HEK293T (cell line): ENCODE data around the gene RABGAP1L.

Experiments
- ARNT ChIP-seq: fragments of 450-650 bp; IDR thresholded peaks from 2 replicates; pipeline ENCODE4 v1.6.1; 2017; ENCODE audit warnings: mild to moderate bottlenecking
- BHLHE40 ChIP-seq: fragments of 450-650 bp; IDR thresholded peaks from 2 replicates; pipeline ENCODE4 v1.6.1; 2016; ENCODE audit warnings: mild to moderate bottlenecking, moderate library complexity, borderline replicate concordance
- CTBP1 ChIP-seq: fragments of 450-650 bp; IDR thresholded peaks from 2 replicates; pipeline ENCODE4 v1.6.1; 2016; ENCODE audit warnings: borderline replicate concordance
- ELF4 ChIP-seq: fragments of 450-650 bp; IDR thresholded peaks from 2 replicates; pipeline ENCODE4 v1.6.1; 2017; ENCODE audit warnings: antibody characterized with exemption
- FOXA1 ChIP-seq: fragments of 450-650 bp; IDR thresholded peaks from 2 replicates; pipeline ENCODE4 v1.6.1; 2016; ENCODE audit warnings: mild to moderate bottlenecking
- FOXM1 ChIP-seq: fragments of 450-650 bp; IDR thresholded peaks from 2 replicates; pipeline ENCODE4 v1.6.1; 2017; ENCODE audit warnings: mild to moderate bottlenecking, borderline replicate concordance
- HDGF ChIP-seq: fragments of 450-650 bp; IDR thresholded peaks from 2 replicates; pipeline ENCODE4 v1.6.1; 2017; ENCODE audit warnings: antibody characterized with exemption, borderline replicate concordance
- L3MBTL2 ChIP-seq: fragments of 450-650 bp; conservative IDR thresholded peaks from 2 replicates; pipeline ENCODE4 v1.6.1; 2016; ENCODE audit warnings: mild to moderate bottlenecking
- LEF1 ChIP-seq: fragments of 450-650 bp; IDR thresholded peaks from 2 replicates; pipeline ENCODE4 v1.6.1; 2017; ENCODE audit warnings: mild to moderate bottlenecking, borderline replicate concordance
- SUZ12 ChIP-seq: fragments of 450-650 bp; IDR thresholded peaks from 2 replicates; pipeline ENCODE4 v1.6.1; 2016; ENCODE audit warnings: mild to moderate bottlenecking
- ZNF384 ChIP-seq: fragments of 450-650 bp; IDR thresholded peaks from 2 replicates; pipeline ENCODE4 v1.6.1; 2016
- TF ChIP-seq, protein P1 (sequence below): fragments of 450-650 bp; IDR thresholded peaks from 2 replicates; pipeline ENCODE4 v1.6.1; 2016

DNA sequence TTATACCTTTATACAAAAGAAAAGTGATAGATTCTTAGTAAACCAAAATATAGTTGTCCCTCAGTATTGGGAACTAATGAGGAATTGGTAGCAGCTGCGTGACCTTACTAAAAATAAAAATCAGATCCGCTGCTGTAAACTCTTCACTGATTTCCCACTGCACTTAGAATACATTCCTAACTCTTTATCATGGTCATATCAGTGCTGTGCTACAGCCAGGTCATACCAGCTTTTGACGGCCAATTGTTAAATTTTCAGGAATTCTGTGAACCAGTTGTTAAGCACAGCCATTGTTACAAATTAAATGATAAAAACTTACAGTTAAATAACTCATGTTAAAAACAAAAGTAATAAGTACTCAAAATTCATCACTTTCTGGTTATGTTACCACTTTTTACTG is 533.8 kb downstream of the RABGAP1L start:
- no peak for TF ChIP-seq ARNT
- no peak for TF ChIP-seq FOXA1
- no peak for TF ChIP-seq L3MBTL2
- no peak for TF ChIP-seq ZNF384
- TF ChIP-seq SUZ12: no peak
- TF ChIP-seq FOXM1: no peak
- TF ChIP-seq, protein P1, sequence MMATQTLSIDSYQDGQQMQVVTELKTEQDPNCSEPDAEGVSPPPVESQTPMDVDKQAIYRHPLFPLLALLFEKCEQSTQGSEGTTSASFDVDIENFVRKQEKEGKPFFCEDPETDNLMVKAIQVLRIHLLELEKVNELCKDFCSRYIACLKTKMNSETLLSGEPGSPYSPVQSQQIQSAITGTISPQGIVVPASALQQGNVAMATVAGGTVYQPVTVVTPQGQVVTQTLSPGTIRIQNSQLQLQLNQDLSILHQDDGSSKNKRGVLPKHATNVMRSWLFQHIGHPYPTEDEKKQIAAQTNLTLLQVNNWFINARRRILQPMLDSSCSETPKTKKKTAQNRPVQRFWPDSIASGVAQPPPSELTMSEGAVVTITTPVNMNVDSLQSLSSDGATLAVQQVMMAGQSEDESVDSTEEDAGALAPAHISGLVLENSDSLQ: no peak
- no peak for TF ChIP-seq BHLHE40
- TF ChIP-seq HDGF: no peak
- TF ChIP-seq LEF1: no peak
- no peak for TF ChIP-seq ELF4
- no peak for TF ChIP-seq CTBP1
